Activated T-helper 1 cell treated with anti-CD3 and anti-CD28 coated beads, Interleukin-2, amount 50 U/mL, for 16 hours (primary cell): ENCODE results near the gene TRRAP.

Experiments used
- DNase-seq, 2 donors: peaks; one replicate each; pipeline ENCODE4 v3.0.0-alpha.2; 2020; ENCODE audit warnings: low read depth in 1 of 2, low spot score in 1 of 2

Gene TRRAP

GRCh38 chr7:99046722-99047121 lies 168.4 kb downstream of the TRRAP start:
- no peak for DNase-seq

GRCh38 chr7:99047526-99048077 lies 169.3 kb downstream of the TRRAP start:
- DNase-seq: no peak

DNA sequence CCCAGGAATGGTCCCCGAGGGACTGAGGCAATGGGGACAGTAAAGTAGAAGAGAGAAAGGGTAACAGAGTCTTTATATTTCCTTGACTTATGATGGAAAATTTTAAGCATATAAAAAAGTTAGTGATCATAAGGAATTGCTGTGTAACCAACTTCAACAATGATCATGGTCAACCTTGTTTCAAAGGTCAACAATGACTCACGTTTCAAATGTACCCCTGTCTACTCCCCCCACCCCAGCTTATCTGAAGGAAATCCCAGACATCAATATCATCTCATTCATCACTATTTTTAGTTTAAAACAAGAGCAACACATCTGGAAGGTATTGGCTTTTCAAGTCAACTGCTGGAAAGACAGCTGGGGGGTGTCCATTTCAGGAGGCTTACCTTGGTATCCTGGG lies 172.6 kb downstream of the TRRAP start:
- no peak for DNase-seq

DNA sequence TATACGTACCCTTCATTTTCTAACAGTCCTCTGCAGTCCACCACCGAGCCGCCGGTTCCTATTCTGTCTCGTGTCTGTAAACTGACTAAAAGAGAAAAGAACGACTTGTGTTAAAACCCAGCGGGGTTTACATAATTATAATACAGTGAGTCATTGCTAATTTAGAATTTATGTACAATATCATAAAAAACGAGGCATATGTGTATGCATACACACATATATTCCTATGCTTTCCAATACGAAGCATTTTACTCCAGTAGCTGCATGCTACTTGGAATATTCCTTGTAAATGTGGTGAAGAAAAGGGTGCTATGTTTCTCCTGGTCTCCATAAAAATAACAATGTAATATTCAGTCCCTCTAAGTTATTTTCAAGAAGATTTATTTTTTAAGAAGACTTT lies 176.4 kb downstream of the TRRAP start:
- no peak for DNase-seq

DNA sequence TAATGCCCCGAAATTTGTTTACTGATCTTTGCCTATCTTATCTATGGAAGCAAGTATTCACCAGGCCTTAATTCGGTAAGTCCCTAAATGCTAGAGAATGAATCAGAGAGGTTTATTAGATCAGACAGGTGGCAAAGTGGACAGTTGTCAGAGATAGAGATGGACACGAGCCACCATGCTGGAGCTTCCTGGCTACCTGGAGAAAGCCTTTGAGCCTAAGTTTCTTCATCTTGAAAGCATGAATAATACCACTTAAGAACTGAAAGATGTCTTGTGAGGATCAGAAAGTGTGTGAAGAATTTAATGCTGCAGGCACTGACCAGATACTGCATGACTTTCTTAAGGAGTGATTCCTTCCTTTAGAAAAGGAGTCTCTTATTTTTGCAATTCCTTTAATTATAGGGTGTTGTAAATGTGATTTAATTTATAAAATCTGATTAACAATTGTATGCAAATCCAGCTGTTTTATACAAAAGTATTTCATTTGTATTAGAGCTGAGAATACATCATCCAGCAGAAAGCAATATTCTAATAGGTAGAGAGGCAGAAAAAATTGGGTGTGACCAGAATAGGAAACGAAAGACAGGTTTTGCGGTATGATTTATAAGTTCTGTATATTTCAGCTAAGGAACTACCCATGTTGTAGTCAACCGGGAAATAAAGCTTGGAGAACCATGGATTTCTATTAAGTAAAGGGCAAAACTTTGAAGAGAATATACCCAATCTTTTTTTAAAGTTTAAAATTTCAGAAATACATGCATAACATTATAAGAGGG lies 182.9 kb downstream of the TRRAP start:
- DNase-seq: no peak
